GM12878 (cell line): ENCODE data around the gene ACTR5. TPM values are rescaled to one million over a fixed set of nuclear protein-coding genes. Genes with fewer than 3 reads are reported as not detected.

ENCODE experiments used
- ATAC-seq: fragments of 200-7000 bp; cut with Tn5 transposase; 3 replicates; pipeline ENCODE4 v1.9.1; 2020; ENCODE audit warnings: mild to moderate bottlenecking, moderate library complexity
- BruUV-seq: library from RNA; stranded (reverse); fragments of 400-500 nt; replicated peaks from 2 replicates; lab custom pipeline; 2021; lab: Mats Ljungman, UMichigan
- CTCF ChIA-PET: fragments of 300-600 bp; sonication (Branson Sonifier 250); formaldehyde crosslinking; extraction: SDS; loops from one replicate; lab custom pipeline; 2021; ENCODE audit warnings: inconsistent platforms; lab: Yijun Ruan, JAX
- POLR2A ChIA-PET: fragments of 350-600 bp; formaldehyde crosslinking; extraction: SDS; loops from one replicate; lab custom pipeline; 2021; ENCODE audit warnings: inconsistent platforms; lab: Charles Lee
- RAD21 ChIA-PET: fragments of 300-600 bp; sonication (Branson Sonifier 250); formaldehyde crosslinking; loops from one replicate; lab custom pipeline; 2023; ENCODE audit warnings: antibody characterized with exemption; ENCODE audit not compliant: unreplicated experiment; lab: Charles Lee
- SMC1A ChIA-PET: fragments of 300-600 bp; sonication (Branson Sonifier 250); formaldehyde crosslinking; loops from one replicate; lab custom pipeline; 2023; ENCODE audit not compliant: unreplicated experiment, uncharacterized antibody; lab: Charles Lee
- DNase-seq: peaks from one replicate; pipeline ENCODE4 v3.0.0-alpha.2; 2011; ENCODE audit warnings: low read depth, low spot score
- FAIRE-seq: peaks from 3 replicates; lab custom pipeline; 2011; peaks lifted over from hg19 to GRCh38; lab: Jason Lieb, UNC
- H2AFZ ChIP-seq: 2 replicates; pipeline ENCODE4 v1.6.0; 2011; ENCODE audit warnings: low read depth, low read length, control low read depth; ENCODE audit not compliant: control insufficient read depth
- H3K27ac ChIP-seq: 2 replicates; pipeline ENCODE4 v1.5.1; 2011; ENCODE audit warnings: control low read depth; ENCODE audit not compliant: control insufficient read depth, insufficient read depth
- H3K27me3 ChIP-seq, 2 experiments: replicated peaks in 1 of 2; 2 replicates each; pipeline versions ENCODE4 v1.6.0 to v1.6.1; 2011; ENCODE audit warnings: low read length in 1 of 2; ENCODE audit not compliant: control insufficient read depth in 2 of 2, insufficient read depth in 2 of 2
- H3K36me3 ChIP-seq, 2 experiments: 2 replicates each; pipeline ENCODE4 v1.5.1; 2011; ENCODE audit warnings: low read length in 1 of 2; ENCODE audit not compliant: control insufficient read depth in 2 of 2, insufficient read depth in 2 of 2
- H3K4me1 ChIP-seq: 2 replicates; pipeline ENCODE4 v1.6.1; 2011; ENCODE audit warnings: mild to moderate bottlenecking, low read length, moderate library complexity, mixed read lengths; ENCODE audit not compliant: control insufficient read depth, insufficient read depth
- H3K4me2 ChIP-seq: 2 replicates; pipeline ENCODE4 v1.6.0; 2011; ENCODE audit warnings: control low read depth; ENCODE audit not compliant: control insufficient read depth, insufficient read depth
- H3K4me3 ChIP-seq: fragments of 200-600 bp; sonication (generic); 2 replicates; pipeline ENCODE4 v1.5.1; 2016
- H3K79me2 ChIP-seq: 2 replicates; pipeline ENCODE4 v1.6.0; 2011; ENCODE audit warnings: low read length; ENCODE audit not compliant: control insufficient read depth, insufficient read depth
- H3K9ac ChIP-seq: 2 replicates; pipeline ENCODE4 v1.8.0; 2011; ENCODE audit warnings: low read length, control low read depth, mixed read lengths; ENCODE audit not compliant: control insufficient read depth, insufficient read depth
- H3K9me3 ChIP-seq: replicated peaks from 3 replicates; pipeline ENCODE4 v1.5.1; 2011; ENCODE audit warnings: mild to moderate bottlenecking, low read length; ENCODE audit not compliant: control insufficient read depth, insufficient read depth
- H4K20me1 ChIP-seq: 2 replicates; pipeline ENCODE4 v1.6.0; 2011; ENCODE audit not compliant: control insufficient read depth, insufficient read depth
- CBX5 ChIP-seq: sonication (generic); IDR thresholded peaks from 2 replicates; pipeline ENCODE4 v1.6.1; 2016; ENCODE audit warnings: low read depth, moderate library complexity, mild to moderate bottlenecking, inconsistent platforms
- HSF1 ChIP-seq: fragments of 150-350 bp; IDR thresholded peaks from 2 replicates; pipeline ENCODE4 v1.6.1; 2014; ENCODE audit warnings: mild to moderate bottlenecking, low read depth, low read length
- SUZ12 ChIP-seq: fragments of 200-600 bp; sonication (generic); IDR thresholded peaks from one replicate; pipeline ENCODE4 v1.6.1; 2018; ENCODE audit warnings: antibody characterized with exemption, mild to moderate bottlenecking; ENCODE audit not compliant: unreplicated experiment
- TCF3 ChIP-seq: IDR thresholded peaks from 2 replicates; pipeline ENCODE4 v1.6.1; 2012; ENCODE audit warnings: low read depth, mild to moderate bottlenecking, low read length, borderline replicate concordance; ENCODE audit not compliant: insufficient read depth
- ZBTB11 ChIP-seq: fragments of 450-650 bp; formaldehyde crosslinking; IDR thresholded peaks from 2 replicates; pipeline ENCODE4 v1.5.0; 2022; ENCODE audit warnings: mild to moderate bottlenecking, missing genetic modification characterization
- ZSCAN29 ChIP-seq: fragments of 450-650 bp; IDR thresholded peaks from 2 replicates; pipeline ENCODE4 v1.6.1; 2017; ENCODE audit warnings: mild to moderate bottlenecking, moderate library complexity
- WGBS: methylation state at CpG from one replicate; pipeline ENCODE4 v1.1.6; 2016; ENCODE audit warnings: low lambda C conversion rate; ENCODE audit not compliant: insufficient replicate concordance, insufficient coverage; ENCODE audit errors: missing lambda C conversion rate; 5-methylcytosine and 5-hydroxymethylcytosine counted together
- in situ Hi-C: fragments of 300-500 bp; cut with MboI; formaldehyde crosslinking; loops from 9 replicates; pipeline ENCODE4 v1.14.3; 2018; ENCODE audit warnings: mixed read lengths
- intact Hi-C: fragments of 100-400 bp; cut with micrococcal nuclease; formaldehyde crosslinking; loops from one replicate; pipeline ENCODE4 v1.14.2; 2022; ENCODE audit not compliant: unreplicated experiment
- polyA plus RNA-seq, 11 experiments: library from polyadenylated mRNA; depleted of rRNA in 4 of 11; unstranded in 6 of 11; stranded (reverse) in 5 of 11; fragments of >200 nt; fragmentation: Nextera tagmentation in 4 of 11; fragmentation: Illumina TruSeq in 1 of 11; extraction: Ambion mirVana in 4 of 11; extraction: Trizol in 1 of 11; gene quantifications; 1 replicate in 1 of 11; 2 replicates in 10 of 11; pipeline versions ENCODE4 v1.2.1 to v1.2.3, GENCODE V29; 2011 to 2016; ENCODE audit warnings: inconsistent platforms in 2 of 11, missing spikeins in 2 of 11, low read depth in 1 of 11
- total RNA-seq, 4 experiments: library from RNA; depleted of rRNA in 3 of 4; stranded (reverse); fragments of >200 nt in 3 of 4; fragmentation: Illumina TruSeq in 1 of 4; extraction: Trizol in 1 of 4; gene quantifications; 2 replicates each; pipeline versions ENCODE4 v1.2.1 to v1.2.3, GENCODE V29; 2013 to 2021

The ACTR5 gene
- total and polyA plus RNA-seq, 10 of the 15 experiments (the other 5 are each of a cell fraction or from before 2014, with no cell fraction given) = 0.52 to 14.7 (median 8.8) TPM

GRCh38 chr20:38798266-38798665, 50.0 kb downstream of the ACTR5 start (continued):
- TF ChIP-seq ZSCAN29 (no peak), SUZ12 (no peak)

- no peaks in the 10 kb centered on the region for H3K79me2 ChIP-seq
- TF ChIP-seq ZBTB11 (CRISPR knock-in tag) (no peak), CBX5 (no peak), HSF1 (no peak), TCF3 (no peak)
- ATAC-seq = no peak
- 50% methylated on average over 4 of the region's 4 CpGs for WGBS
- H3K9me3 ChIP-seq = peaks cover 5% of the 10 kb centered on the region; the same call in 2 of the 3 replicates
- ChIA-PET SMC1A (interaction anchor here (0.7 to 1.4 kb wide), 4 partner anchors 11 to 84 kb away, joined by 3 read pairs; no protein-coding TSS in a partner anchor), RAD21 (interaction anchor here (1.3 kb wide), 1 partner anchor 150 kb away, joined by 3 read pairs; no protein-coding TSS in a partner anchor), POLR2A (interaction anchor here (0.6 to 0.9 kb wide), 2 partner anchors 35 to 152 kb away, joined by 3 to 5 read pairs; no protein-coding TSS in a partner anchor), CTCF (interaction anchor here (1.6 to 2.1 kb wide), 2 partner anchors 48 to 94 kb away, joined by 5 to 10 read pairs; no protein-coding TSS in a partner anchor)
- H3K4me2 ChIP-seq = no peak overlapping the region
- no peaks in the 10 kb centered on the region for H3K36me3 ChIP-seq
- H2AFZ ChIP-seq = no peak overlapping the region
- no peaks in the 10 kb centered on the region for H4K20me1 ChIP-seq
- intact Hi-C loops (no loop called here), in situ Hi-C loops (no loop called here)
- no TSS peak for BruUV-seq
- H3K4me1 ChIP-seq = no peaks in the 10 kb centered on the region; the same call in 1 of the 2 replicates
- no peak overlapping the region for H3K27ac ChIP-seq
- no peak for FAIRE-seq
- no peaks in the 10 kb centered on the region for H3K27me3 ChIP-seq
- H3K4me3 ChIP-seq = no peak overlapping the region
- no peak overlapping the region for H3K9ac ChIP-seq
- DNase-seq = no peak
Measured at GRCh38 chr20:38799203-38799602, 50.9 kb downstream of the ACTR5 start.
